ENCODE measurements around the gene EFEMP1.

Gene EFEMP1

DNA sequence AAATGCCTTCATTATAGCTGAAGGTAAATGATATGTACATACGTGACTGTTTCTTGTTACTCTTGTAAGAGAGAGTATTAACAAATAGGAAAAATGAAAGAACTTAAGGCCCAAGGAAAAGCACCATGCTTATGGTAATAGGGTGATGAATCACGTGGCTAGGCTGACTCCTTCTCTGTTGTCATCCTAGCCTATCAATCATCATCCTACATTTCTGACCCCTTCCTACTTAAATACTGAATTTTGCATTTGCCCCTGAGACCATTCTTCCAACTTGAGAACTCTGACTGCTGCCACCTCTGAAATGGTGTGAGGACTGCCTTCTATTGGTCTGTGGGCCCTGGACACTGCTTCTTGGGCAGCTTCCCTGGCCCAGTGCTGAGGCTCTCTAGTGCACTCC lies 28.9 kb downstream of the EFEMP1 start:
- no peak for DNase-seq

DNA sequence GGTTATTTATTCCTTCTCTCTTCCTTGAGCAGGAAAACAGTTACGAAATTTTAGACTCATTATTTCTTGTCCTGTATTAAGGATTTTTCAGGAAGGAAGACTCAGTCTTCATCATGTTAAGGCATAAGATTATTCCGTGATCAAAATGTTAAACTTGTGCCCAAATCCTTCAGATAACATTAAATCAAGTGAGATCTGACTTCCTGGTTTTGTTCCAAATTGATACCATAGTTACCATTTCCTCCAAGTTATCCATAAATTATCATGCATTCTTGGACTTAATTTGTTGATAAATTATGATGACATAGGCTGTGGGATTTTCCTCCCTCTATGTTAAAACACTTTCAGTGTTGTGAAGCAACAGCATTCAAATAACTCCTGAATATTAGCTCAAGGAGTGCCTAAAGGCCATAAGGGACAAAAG lies 31.9 kb downstream of the EFEMP1 start:
- no peak for DNase-seq

GRCh38 chr2:55888936-55889335 lies 34.6 kb downstream of the EFEMP1 start:
- DNase-seq = no peak

DNA sequence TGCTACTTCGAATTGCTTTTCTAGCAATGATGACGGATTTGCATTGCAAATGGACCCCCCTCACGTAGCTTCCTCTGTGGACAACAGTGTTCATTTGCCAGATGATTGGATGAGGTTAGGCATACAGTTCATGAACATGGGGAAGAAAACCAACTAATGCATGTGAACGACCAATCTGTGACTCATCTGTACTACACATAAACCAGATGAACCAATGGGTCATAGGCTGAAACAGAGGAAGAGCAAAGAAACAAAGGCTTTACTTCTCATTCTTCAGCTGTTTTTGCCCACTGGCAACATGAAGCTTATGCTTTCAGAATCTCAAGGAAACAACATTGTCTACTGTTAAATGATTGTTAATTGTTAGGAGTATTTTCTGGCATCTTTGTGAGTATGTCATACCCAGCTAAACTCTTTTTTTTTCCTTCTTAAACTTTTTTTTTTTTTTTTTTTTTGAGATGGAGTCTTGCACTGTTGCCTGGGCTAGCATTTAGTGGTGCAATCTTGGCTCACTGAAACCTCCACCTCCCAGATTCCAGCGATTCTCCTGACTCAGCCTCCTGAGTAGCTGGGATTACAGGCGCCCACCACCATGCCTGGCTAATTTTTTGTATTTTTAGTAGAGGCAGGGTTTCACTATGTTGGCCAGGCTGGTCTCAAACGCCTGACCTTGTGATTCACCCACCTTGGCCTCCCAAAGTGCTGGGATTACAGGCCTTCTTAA lies 35.5 kb downstream of the EFEMP1 start:
- no peak for DNase-seq

GRCh38 chr2:55887351-55887750 lies 36.2 kb downstream of the EFEMP1 start:
- no peak for DNase-seq

DNA sequence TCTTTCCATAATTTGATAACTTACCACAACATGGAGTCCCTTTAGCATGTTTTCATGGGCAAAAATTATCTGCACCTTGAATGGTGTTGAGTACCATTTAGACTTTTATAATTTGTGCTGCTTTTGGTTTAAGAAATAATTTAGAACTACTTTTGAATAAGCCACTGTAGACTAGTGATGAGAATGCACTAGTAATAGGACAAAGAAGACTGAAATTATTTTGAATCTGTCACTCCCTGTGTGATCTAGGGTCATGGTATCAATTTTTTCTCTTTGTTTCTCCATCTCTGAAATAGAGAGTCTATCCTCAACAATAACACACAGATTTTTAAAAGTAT lies 37.7 kb downstream of the EFEMP1 start:
- DNase-seq = no peak

GRCh38 chr2:55885127-55885943 lies 38.2 kb downstream of the EFEMP1 start:
- no peak for DNase-seq

GRCh38 chr2:55883829-55884228 lies 39.8 kb downstream of the EFEMP1 start:
- DNase-seq = no peak

DNA sequence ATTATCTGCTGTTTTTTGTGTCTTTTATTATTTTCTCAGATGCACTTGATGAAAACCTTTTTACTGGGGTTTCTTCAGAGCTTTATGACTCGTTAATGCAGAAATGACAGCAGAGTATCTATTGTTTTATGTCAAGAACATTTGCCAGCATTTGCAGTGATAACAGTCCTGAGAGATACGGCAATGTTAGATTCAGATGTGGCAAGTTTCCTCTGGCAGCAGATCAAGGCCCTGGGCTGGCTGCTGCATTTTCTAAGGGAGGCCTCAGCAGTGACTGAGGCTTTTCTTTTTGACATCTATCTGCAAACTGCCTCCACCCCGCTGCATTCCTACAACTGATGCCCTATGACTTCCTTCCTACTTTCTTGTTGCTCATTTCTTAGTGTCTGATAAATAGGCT lies 40.2 kb downstream of the EFEMP1 start:
- no peak for DNase-seq

DNA sequence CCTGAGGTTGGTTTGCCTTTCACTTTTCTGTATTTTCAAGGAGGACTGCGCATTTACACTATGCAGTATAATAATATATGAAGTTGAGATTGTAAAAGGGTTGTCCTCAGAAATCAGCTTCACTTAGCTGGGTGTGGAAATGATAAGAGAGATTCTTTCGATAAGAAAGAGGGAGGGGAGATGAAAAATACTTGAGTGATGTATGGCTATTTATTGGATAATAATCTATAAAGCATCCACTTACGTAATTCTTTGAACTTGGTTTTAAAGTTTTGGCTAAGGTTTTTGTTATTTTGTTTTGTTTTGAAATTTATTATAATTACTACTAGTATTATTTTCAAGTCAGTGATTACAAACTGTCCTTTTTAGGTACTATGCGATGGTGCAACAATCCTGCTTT lies 40.6 kb downstream of the EFEMP1 start:
- no peak for DNase-seq

DNA sequence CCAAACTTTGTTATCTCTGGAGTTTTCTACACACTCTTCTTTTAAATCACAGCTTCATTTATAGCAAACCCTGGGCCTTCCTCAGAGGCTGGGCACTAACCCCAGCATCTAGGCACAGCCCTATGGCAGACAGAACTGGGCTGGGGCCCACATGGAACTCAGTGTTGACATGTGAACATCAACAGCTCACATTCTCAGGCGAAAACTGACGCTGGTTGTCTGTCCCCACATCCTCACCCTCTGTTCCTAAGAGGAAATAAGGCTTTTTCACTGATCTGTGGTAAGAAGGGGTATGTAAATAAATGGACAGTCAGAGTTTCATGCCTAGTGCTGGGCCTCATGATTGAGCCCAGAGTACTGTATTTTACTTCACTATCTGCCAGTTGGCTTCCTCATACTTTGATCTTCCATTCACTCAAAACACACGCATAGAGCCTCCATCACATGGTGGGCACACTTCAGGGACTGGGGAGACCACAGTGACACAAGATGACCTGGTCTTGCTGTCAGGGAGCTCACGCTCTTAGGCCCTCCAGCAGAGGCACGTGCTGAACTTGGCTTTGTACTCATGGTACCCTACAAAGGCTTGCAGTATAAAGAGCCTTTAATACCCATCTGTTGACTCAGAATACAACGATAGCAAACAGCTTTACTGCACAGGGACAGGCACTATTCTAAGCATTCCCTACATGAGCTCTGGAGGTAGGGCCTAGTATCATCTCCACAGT lies 43.0 kb downstream of the EFEMP1 start:
- no peak for DNase-seq

DNA sequence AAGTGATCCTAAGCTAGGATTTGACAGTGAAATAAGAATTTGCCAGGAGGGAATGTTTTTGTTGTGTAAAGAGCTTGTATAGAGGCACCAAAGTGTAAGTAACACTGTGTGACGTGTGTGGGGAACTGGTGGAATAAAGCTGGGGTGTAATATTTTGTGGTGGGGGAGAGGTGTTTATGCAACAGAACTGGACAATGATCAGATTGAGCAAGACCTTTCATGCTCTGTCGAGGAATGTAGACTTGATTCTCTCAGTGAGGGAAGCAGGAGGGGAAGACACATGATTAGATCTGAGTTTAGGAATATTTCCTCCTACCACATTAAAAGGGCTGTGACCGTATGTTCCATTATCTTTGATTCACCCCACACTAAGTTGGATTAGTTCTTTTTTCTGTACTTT lies 43.6 kb downstream of the EFEMP1 start:
- DNase-seq = no peak

- no peak for DNase-seq
These were observed 46.5 kb downstream of the EFEMP1 start for GRCh38 chr2:55877087-55877436.

- no peak for DNase-seq
These were observed 47.0 kb downstream of the EFEMP1 start for GRCh38 chr2:55876429-55877086.

DNA sequence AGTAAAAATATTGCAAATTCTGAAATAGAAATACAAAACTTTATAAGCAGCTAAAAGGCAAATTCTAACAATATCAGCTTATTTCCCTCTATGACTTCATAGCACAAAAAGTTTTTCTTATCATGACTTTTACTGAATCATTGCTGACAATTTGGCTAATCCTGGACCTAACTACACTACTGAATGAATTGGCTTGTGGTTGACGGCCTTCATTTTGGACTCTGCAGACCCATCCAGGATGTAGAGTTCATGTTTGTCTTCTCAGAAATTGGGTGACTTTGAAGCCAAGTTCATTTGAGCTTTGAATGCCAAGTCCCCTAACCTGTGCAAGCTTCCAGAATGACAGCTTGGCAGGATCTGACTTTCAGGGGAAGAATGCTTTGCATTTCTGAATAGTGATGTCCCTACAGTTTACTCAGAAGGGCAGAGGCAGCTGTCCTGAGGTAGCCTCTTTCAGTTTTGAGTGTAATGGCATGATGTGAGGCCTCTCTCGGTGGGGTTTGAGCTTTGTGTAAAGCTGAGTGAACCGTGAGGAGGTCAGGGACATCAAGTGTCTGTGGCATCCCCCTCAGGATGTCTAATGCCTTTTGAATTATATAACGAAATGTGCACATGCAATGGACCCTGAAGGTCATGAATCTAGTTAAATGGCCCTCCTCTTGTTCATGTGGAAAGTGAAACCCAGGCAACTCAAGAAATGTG lies 48.0 kb downstream of the EFEMP1 start:
- no peak for DNase-seq

DNA sequence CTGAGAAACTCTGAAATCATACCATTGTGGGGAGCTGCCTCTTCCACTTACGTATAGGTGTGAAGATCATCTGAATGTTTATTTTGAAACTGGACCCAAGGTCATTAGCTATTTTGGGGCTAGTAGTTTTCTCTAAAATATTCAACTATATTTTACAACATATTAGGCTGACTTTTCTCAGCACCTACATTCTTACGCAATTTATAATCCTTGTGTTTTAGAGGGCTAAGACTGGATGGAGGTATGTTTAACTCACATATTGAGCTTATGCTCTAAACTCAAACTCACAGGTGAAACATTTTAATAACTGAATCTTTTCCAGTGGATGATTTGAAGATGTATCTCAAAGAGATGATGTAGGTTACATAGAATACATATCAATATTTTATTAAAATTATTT lies 49.2 kb downstream of the EFEMP1 start:
- DNase-seq = no peak

- no peak for DNase-seq
These were observed 51.9 kb downstream of the EFEMP1 start for GRCh38 chr2:55871637-55872036.

DNA sequence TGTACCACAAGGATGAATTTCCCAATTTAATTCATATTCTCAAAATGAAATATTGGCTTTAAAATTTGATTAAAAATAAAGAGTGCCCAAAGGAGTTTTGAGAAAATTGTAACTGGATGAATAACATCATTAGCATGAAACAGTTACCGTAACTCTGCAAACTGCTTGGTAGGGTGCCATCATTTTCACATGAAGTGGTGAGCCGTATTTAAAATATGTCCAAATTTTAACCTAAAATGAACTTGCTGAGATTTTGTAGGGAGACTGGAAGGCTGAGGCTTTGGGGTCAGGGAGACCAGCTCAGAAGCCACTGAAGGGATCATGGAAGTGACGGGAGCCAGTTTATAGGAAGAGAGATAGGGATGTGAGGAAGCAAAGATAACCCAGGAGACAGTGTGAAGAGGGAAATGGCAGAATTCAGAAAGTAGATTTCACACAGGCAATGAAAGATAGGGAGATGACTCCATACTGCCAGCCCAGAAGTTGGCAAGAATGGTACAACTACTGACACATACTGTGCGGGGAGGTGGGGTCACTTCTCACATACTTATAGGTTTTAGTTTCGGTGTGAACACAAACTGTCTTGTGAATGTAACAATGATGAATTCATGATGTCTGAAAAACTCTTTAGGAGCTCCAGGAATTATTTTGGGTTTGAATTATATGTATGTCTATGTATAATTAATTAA lies 53.8 kb downstream of the EFEMP1 start:
- DNase-seq = no peak

DNA sequence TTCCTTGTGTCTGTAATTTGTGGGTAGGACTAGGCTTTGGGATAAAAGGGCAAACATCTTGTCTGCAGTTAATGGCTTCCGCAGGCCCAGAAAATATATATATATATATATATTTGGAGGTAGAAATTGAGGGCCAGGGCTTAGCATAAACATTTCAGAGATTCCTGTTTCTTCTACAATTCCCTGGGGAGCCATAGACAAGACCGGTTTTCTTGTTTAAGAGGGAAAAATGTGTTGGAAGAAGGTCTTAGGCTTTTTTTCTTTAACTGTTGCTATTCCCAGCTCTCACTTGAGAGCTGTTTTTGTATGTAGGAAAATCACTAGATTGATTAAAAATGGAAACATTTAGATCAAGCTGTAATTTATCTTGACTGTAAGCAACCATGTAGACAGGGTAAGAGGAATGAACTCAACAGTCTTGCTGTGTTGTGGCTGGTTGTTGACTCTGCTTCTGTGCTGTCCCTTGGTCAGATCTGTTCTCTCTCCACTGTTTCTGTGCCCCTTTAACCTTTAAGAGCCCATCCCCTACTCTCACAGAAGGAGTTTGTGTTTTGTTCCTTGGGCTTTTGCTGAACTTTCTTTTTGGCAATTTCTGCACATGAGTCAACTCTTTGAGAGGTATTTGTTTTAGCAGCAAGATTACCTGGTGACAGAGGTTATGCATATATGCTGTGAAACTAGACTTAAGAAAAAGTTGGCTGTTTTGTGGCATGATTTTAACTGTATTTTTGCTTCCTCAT lies 58.3 kb downstream of the EFEMP1 start:
- no peak for DNase-seq

DNA sequence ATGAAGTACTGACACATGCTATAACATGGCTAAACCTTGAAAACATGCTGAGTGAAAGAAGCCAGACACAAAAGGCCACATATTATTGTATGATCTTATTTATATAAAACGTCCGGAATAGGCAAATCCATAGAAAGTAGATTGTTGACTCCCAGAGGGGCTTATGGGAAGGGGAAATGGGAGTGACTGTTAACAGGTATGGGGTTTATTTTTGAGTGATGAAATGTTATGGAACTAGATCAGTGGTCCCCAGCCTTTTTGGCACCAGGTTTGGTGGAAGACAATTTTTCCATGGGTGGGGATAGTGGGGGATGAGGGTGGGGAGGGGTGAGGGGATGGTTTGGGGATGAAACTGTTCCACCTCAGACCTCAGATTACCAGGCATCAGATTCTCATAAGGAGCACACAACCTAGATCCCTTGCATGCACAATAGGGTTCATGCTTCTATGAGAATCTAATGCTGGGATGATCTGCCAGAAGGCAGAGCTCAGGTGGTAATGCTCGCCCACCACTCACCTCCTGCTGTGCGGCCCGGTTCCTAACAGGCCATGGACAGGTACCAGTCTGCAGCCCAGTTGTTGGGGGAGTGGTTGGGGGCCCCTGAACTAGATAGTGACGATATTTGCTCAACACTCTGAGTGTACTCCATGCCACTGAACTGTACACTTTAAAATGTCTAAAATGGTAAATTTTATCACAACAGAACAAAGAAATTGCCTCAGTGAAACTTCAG lies 59.1 kb downstream of the EFEMP1 start:
- no peak for DNase-seq
